GM21423 (cell line): ENCODE measurements around the gene CYP26C1.

ENCODE experiments used
- ATAC-seq: cut with Tn5 transposase; IDR thresholded peaks from one replicate; pipeline ENCODE4 v1.9.1; 2021; ENCODE audit warnings: mild to moderate bottlenecking, moderate library complexity; ENCODE audit not compliant: unreplicated experiment

Gene CYP26C1, protein sequence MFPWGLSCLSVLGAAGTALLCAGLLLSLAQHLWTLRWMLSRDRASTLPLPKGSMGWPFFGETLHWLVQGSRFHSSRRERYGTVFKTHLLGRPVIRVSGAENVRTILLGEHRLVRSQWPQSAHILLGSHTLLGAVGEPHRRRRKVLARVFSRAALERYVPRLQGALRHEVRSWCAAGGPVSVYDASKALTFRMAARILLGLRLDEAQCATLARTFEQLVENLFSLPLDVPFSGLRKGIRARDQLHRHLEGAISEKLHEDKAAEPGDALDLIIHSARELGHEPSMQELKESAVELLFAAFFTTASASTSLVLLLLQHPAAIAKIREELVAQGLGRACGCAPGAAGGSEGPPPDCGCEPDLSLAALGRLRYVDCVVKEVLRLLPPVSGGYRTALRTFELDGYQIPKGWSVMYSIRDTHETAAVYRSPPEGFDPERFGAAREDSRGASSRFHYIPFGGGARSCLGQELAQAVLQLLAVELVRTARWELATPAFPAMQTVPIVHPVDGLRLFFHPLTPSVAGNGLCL

DNA sequence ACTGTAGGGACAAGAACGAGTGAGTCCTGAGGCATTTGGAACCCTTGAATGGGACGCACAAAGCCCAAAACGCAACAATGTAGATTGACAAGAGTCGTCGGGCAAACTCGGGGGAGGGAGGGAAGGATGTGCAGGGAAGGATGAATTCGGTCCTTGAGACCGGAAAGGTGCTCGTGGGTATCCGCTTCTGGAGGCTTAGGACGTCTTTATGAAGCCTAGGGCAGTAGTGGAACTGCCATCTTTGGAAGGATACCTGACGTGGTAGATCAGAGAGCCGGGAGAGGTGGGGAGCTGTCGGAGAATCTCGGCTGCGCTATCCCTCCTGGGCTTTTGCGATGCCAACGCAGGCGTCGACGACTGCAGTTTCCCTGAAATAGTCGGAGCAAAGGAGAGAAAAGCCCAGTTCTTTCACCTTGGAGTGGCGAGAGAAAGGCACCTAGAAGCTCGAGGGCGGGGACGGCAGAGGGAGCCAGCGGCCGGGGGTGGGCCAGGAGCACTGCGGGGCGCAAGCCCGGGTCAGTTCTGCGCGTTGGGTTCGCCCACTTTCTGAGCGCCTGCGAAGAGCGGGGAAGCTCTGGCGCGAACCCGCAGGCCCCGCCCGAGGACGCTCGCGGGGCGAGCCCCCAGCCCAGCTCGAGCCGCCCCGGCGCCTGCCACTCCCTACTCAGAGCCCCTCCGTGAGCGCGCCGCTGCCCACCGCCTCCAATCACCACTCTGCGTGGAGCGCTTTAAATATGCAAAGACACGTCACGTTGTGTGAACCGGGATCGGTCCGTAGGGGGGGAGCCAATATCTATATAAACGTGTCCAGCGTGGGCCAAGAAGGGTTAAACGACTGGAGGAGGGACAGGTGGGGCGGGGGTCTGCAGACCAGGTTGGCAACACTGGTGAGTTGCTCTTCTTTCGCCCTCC, at the start of gene CYP26C1:
Gene CYP26C1 (plus strand): TSS at position 824 of the 912 bp plus-strand sequence. CDS start 466 bp downstream, outside the sequence.
- ATAC-seq: no peak

DNA sequence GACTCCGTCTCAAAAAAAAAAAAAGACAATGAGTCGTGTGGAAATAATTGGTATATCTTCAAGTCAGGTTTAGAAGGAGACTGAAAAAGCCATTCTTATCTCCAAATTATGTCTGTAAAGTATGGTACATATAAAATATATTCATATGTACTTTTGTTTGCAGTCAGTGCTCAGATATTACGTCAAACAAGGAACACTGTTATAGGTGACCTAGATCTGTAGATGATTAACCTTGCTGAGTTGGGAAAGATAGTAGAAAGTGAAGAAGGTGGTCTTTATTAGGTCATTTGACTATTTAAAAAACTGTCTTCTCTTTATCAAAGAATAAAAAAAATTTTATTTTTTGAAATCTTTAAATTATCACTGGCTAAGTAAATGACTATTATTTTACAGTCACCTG, 44.9 kb upstream of the CYP26C1 start:
- no peak for ATAC-seq

DNA sequence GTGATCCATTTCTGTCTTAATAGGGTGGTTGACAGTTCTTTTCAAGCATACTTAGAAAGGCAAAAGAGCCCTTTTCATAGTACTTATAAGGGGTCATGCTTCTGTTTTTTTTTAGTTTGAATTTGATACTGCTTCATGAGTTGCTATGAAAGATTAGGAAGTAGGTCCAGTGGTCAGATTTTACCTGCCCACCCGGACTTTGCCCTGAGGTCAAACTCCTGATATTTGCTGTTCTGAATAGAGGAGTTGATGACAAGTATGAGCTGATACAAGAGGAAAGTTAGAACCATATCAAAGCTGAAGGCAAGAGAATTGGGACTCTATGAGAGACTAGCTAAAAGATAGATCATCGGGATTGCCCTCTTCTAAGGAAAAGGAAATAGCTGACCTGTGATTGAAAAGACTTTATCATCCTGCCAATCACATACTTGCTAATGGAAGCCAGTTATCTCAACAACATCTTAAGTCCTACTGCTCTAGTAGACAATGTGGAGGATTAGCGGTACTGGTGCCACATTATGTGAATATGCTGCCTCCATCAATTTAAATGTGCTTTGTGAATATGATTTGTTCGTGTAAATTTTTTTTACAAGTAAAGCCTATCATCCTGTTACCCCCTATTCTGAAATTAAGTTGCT, 37.5 kb upstream of the CYP26C1 start:
- ATAC-seq: no peak

DNA sequence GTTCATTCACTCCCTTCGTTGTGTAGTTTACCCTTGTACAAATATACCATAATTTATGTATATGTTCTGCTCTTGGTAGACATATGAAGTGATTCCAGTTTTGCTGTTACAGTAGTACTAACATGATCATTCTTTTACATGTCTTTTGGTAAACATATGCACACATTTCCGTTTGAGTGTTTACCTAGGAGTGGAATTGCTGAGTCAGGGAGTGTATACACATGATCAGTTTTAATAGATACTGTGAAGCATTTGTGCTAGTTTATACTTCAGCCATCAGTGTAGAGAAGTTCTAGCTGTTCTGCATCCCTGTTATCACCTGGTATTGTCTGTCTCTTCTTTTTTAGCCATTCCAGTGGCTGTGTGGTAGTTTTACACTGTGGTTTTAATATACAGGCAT, 34.5 kb upstream of the CYP26C1 start:
- ATAC-seq: no peak

DNA sequence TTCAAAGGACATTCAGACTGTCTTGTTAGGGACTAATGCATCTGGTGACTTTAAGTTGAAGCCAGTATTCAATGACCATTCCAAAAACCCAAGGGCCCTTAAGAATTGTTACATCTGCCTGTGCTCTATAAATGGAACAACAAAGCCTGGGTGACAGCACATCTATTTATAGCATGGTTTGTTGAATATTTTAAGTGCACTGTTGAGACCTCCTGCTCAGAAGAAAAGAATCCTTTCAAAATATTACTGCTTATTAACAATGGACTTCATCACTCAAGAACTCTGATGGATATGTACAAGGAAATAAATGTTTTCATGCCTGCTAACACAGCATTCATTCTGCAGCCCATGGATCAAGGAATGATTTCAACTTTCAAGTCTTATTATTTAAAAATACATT, 33.1 kb upstream of the CYP26C1 start:
- no peak for ATAC-seq

DNA sequence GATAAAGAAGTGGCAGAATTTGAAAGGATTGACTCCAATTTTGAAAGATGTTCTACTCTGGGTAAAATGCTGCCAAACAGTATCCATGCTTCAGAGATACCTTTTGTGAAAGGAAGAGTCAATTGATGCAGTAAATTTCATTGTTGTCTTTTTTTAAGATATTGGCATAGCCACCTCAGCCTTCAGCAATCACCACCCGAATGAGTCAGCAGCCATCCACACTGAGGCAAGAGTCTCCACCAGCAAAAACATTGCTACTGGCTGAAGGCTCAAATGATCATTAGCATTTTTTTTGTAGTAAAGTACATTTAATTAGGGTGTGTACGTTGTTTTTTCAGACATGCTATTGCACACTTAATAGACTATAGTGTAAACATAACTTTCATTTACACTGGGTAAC, 31.7 kb upstream of the CYP26C1 start:
- no peak for ATAC-seq

DNA sequence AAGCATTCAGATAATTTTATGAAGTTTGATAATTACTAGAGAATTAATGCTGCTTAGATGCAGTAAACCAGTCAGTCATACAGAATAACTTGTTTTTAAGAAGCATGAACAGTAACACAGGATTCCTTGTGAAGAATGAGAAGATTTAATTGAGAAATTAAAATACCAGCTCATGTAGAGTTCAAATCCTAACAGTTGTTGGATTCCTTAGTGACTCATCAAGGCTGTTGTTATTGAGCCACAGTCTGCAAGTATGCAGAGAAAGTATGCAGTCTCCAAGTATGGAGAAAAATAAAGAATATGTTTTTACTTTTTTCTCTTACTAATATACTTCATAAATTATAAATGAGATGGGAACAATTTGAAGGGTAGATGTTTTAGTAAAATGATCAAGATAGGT, 30.2 kb upstream of the CYP26C1 start:
- ATAC-seq: no peak

DNA sequence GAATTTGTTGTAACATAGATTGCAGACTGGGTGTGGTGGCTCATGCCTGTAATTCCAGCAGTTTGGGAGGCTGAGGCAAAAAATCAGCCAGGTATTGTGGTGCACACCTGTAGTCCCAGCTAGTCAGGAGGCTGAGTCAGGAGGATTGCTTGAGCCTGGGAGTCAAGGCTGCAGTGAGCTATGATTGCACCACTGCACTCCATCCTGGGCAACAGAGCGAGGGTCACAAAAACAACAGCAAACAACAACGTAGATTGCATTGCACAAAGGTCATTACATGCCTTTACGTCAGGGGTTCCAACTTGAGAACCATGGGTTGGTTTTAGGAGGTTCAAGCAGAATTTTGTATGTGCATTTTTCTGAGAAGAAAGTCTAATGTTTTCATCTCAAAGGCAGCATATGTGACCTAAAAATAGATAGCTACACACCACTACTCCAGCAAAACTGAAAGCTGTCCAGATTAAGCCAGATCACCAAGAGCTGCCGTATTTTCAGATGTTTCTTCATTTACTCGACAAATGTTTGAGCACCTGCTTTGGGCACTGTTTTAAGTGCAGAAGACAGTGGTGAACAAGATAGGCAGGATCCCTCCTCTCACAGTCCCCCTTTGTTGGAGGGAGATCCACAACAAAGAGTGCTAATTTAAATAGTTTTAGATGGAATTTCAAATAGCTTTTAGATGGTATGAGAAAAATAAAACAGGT, 28.3 kb upstream of the CYP26C1 start:
- no peak for ATAC-seq

DNA sequence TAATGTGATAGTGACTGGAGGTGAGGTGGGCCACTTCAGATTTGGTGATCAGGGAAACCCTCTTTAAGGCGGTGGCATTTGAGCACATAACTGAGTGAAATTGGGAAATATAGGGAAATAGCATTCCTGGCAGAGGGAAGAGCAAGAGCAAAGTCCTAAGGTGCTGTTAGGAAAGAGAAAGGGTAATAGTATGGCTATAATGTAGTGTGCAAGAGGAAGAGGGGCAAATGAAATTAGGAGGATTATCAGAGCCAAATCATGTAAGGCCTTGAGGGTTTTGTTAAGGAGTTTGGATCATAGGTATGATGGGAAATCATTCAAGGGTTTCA, 27.8 kb upstream of the CYP26C1 start:
- no peak for ATAC-seq

DNA sequence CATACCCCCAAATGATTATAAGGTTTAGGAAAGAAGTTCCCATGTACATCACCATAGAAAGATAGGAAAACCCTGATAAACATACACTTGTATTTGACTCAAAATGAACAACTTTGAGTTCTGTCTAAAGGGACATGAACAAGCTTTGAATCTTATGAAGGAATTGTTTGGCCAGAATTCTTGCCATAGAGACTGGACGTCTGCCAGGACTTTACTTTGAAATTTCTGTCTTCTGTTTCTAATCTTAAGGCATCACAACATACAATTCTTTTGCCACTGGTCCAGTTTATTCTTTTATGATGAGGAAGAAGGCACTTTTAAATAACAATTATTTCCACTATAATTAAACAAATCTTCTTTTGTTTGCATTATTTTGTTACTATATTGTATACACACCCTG, 26.2 kb upstream of the CYP26C1 start:
- no peak for ATAC-seq

DNA sequence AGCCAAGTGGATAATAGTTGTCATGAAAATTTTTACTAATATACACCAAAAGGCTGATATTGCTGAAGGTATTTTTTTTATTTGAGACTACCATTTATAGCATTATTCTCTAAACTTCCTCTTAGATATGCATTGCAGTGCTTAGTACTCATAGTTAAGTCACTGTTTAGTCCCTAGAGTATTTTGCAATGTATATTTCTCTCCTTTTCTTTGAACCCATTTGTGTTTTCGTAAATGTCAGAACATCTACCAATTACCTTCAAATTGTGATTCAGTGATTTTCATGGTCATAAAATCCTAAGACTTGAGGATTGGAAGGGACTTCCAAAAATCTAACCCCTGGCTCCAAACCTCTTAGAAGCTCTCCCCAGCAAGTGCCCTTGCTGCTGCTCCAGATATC, 21.5 kb upstream of the CYP26C1 start:
- no peak for ATAC-seq

DNA sequence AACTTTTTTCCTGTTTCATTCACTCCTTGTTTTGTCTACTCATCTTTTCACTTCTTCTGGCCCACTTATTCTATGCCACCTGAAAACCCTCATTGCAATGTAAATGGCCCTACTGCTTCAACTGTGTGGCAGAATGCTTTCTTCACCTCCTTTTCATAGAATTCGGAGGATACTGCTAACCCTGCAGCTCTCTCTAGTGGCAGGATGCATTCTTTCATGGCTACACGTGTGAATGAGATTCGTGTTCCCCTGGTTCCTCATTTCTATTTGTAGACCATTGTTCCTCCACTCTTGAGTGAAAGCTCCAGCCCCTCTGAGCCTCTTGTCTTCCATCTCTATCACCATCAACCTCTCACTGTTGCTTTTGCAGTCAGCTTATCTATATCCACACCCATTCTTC, 20.9 kb upstream of the CYP26C1 start:
- ATAC-seq: no peak

DNA sequence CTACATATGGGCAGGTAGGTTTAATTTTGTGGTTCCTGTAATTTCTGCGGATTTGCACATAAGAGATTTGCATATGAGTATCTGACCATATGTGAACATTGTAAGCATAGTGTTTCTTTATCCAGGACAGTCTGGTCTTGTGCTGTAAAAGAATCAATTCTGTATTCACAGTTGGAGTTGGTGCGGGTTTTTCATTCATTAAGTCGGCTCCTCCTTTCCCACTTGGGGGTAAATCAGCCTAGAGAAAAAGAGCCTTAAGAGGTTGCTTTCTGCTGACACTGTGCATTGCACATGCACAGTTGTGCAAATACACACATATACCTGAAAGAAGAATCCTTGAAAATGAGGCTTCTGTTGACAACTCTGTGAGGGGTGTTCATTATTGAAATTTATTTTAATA, 6.1 kb upstream of the CYP26C1 start:
- no peak for ATAC-seq

DNA sequence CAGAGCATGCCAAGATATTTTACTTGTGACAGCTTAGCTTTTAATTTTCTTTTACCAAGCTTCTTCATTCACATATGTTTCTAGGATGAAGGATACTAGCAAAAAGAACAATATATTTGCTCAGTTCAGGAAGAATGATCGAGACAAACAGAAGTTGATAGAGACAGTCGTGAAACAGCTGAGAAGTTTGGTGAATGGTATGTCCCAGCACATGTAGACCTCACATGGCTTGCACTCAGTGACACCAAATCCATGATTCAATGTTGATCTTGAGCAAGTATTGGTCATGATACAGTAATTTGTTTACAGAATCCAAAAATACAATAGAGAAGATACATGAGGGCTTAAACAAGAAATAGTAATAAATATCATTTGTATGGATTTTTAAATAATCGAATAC, 2.5 kb upstream of the CYP26C1 start:
- ATAC-seq: no peak

DNA sequence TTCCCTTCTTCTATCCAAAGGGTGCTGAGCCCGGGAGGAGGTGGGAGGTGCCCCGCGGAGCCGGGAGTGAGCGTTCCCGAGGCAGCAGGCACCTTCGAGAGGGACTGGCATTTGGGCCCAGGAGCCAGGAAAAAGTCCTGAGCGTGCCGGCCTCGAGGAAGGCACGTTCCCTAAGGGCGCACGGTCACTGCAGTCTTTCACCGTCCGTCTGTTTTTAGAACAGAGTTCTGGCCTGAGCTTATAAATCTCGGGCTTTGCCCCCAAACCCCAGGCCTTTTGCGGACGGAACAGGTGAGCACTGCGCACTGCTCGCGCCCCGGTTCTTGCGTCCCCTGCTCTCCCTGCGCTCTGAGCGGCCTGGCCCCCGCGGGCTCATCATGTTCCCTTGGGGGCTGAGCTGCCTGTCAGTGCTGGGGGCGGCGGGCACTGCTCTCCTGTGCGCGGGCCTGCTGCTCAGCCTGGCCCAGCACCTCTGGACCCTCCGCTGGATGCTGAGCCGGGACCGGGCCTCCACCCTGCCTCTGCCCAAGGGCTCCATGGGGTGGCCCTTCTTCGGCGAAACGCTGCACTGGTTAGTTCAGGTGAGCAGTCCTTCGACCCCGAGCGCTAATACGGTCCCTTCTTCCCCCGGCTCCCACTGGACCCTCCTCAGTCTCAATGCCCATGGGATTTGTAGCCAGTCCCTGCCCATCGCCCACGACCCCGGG, 442 bp downstream of the CYP26C1 start:
- no peak for ATAC-seq

DNA sequence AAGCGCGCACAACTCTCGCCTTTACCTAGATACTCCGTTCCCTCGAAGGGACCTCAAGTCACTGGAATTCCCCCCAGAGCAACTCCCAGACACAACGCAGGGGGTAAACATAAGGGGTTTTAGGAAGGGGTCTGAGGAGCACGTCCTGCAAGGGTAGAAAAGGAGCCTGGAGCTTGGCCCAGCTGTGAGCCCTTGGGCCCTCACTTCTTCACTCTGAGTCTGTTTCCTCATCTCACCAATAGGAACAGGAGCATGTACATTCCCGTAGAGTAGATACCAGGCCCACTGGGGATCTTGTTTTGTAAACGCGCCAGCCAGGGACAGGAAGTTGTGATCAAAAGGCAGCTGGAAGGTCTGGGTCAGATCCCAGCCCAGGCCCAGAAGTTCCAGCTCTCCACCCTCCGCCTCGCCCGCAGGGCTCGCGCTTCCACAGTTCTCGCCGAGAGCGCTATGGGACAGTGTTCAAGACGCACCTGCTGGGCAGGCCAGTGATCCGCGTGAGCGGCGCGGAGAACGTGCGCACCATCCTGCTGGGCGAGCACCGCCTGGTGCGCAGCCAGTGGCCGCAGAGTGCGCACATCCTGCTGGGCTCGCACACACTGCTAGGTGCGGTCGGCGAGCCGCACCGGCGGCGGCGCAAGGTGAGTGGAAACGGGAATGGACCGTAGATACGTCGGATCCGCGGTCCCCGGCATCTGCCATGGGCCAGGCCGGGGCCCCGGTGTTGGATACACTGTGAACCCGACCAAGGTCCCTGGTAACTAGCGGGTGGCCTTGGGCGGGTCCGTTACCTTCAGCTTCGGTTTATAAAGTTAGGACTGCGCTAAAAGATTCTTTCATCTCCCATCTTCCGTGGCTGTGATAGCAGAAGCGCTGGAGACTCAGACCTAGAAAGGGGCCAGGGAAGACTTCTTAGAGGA, 1.3 kb downstream of the CYP26C1 start:
- ATAC-seq: no peak

DNA sequence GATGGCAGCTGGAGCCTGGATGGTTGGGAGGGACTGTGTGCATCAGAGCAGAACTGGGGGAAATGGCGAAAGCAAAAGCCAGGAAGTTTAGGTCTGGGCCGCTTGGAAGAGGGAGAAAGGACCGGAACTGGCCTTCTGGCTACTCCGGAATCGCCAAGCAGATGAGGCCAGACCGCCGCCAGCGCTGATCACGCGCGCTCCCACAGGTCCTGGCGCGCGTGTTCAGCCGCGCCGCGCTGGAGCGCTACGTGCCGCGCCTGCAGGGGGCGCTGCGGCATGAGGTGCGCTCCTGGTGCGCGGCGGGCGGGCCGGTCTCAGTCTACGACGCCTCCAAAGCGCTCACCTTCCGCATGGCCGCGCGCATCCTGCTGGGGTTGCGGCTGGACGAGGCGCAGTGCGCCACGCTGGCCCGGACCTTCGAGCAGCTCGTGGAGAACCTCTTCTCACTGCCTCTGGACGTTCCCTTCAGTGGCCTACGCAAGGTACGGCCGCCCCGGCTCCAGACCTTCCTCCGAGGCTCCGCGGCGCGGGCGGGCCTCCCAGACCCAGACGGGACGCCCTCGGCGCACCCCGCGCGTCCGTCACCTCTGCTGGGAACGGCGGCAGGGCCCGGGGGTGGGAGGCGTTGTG, 2.0 kb downstream of the CYP26C1 start:
- ATAC-seq: no peak

DNA sequence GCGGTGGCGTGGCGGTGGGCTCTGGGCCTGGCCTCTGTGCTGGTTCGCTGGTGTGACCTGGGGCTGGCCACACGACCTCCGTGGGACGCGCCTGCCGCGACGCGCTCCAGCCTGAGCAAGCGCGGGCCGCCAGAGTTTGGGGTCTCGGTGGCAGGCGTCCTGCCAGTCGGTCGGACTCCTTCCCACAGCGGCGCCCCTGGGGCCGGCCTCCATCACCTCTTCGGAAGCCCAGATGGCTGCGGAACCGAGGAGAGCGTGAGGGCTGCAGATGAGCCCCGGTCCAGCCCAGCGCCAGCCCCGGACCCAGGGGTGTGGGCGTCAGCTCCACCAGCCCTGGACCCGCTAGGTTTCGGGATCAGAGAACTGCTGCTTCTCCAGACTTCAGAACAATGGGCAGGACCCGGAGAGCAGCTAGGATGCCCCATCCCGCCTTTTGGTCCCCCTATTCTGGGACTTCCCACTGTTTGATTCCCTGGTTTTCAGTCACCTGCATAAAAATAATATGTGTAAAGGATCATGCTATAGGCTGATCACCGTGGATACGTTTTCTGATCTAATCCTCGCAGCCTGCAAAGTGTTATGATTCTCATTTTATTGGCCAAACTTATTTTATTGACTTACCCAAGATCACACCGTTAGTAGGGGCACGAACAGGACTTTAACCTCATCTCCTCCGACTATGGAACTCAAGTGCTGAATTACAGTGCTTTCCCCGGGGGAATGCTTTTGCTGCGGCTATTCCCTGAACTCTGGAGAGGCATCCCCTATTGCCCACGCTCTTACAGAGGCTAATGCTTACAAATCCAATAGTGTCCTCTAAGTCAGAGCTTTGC, 2.8 kb downstream of the CYP26C1 start:
- ATAC-seq: no peak
